ENCODE data around the gene HMCES.
"Not testable (repeated sequence)": the region's sequence is repeated elsewhere in the genome, so short reads cannot be mapped to it uniquely, and the experiment has no call there.

HMCES gene

GRCh38 chr3:129346695-129347457, 68.2 kb downstream of the HMCES start:
- ATAC-seq = peak; percentile 56
- TF ChIP-seq ZNF70 (CRISPR knock-in tag; IDR thresholded peaks at IDR 0.05) (no peak), ZC3H10 (CRISPR knock-in tag; IDR thresholded peaks at IDR 0.05) (no peak), PATZ1 (CRISPR knock-in tag; IDR thresholded peaks at IDR 0.05; ENCODE audit: borderline replicate concordance) (no peak), ZFP30 (CRISPR knock-in tag; IDR thresholded peaks at IDR 0.05) (no peak)

GRCh38 chr3:129347458-129347845, 68.8 kb downstream of the HMCES start:
- no peak for ATAC-seq
- TF ChIP-seq ISL1 (CRISPR knock-in tag; IDR thresholded peaks at IDR 0.05) (no peak), TCF4 (CRISPR knock-in tag; IDR thresholded peaks at IDR 0.05; ENCODE audit: borderline replicate concordance) (no peak), ZFP30 (CRISPR knock-in tag; IDR thresholded peaks at IDR 0.05) (no peak), ZNF565 (CRISPR knock-in tag; conservative IDR thresholded peaks at IDR 0.05; ENCODE audit: low read depth) (no peak), ARNTL (CRISPR knock-in tag; IDR thresholded peaks at IDR 0.05; ENCODE audit: borderline replicate concordance, low read depth) (no peak), SNAI2 (CRISPR knock-in tag; IDR thresholded peaks at IDR 0.05) (no peak), OSR1 (CRISPR knock-in tag; IDR thresholded peaks at IDR 0.05) (no peak), ESRRG (CRISPR knock-in tag; IDR thresholded peaks at IDR 0.05) (no peak), PPARA (CRISPR knock-in tag; IDR thresholded peaks at IDR 0.05; ENCODE audit: borderline replicate concordance) (no peak), ZNF8 (CRISPR knock-in tag; IDR thresholded peaks at IDR 0.05) (no peak), GLIS3 (CRISPR knock-in tag; IDR thresholded peaks at IDR 0.05) (no peak), BACH2 (CRISPR knock-in tag; IDR thresholded peaks at IDR 0.05; ENCODE audit: borderline replicate concordance) (no peak), POU6F1 (CRISPR knock-in tag; IDR thresholded peaks at IDR 0.05; ENCODE audit: borderline replicate concordance, low read depth) (no peak), CSRNP3 (CRISPR knock-in tag; IDR thresholded peaks at IDR 0.05) (no peak), ZNF70 (CRISPR knock-in tag; IDR thresholded peaks at IDR 0.05) (no peak)

GRCh38 chr3:129348734-129349133, 70.1 kb downstream of the HMCES start:
- TF ChIP-seq CSDC2 (CRISPR knock-in tag; IDR thresholded peaks at IDR 0.05) = no peak
- TF ChIP-seq ZFP3 (CRISPR knock-in tag; IDR thresholded peaks at IDR 0.05) = no peak
- TF ChIP-seq ESRRG (CRISPR knock-in tag; IDR thresholded peaks at IDR 0.05) = no peak
- no peak for TF ChIP-seq CSRNP3 (CRISPR knock-in tag; IDR thresholded peaks at IDR 0.05)

GRCh38 chr3:129349169-129349568, 70.5 kb downstream of the HMCES start:
- ATAC-seq = not testable (repeated sequence)

More at GRCh38 chr3:129348734-129349133, 70.1 kb downstream of the HMCES start:
- no peak for ATAC-seq

GRCh38 chr3:129349791-129350190, 71.1 kb downstream of the HMCES start:
- TF ChIP-seq SNAI2 (CRISPR knock-in tag; IDR thresholded peaks at IDR 0.05) (no peak), TCF4 (CRISPR knock-in tag; IDR thresholded peaks at IDR 0.05; ENCODE audit: borderline replicate concordance) (no peak), ISL1 (CRISPR knock-in tag; IDR thresholded peaks at IDR 0.05) (no peak), BACH2 (CRISPR knock-in tag; IDR thresholded peaks at IDR 0.05; ENCODE audit: borderline replicate concordance) (no peak), ZC3H10 (CRISPR knock-in tag; IDR thresholded peaks at IDR 0.05) (no peak), ZNF70 (CRISPR knock-in tag; IDR thresholded peaks at IDR 0.05) (no peak), TOX (CRISPR knock-in tag; IDR thresholded peaks at IDR 0.05; ENCODE audit: borderline replicate concordance) (no peak), TSHZ2 (CRISPR knock-in tag; IDR thresholded peaks at IDR 0.05) (no peak)
- ATAC-seq = no peak

All from SK-N-SH treated with all-trans-retinoic acid at 6 μM for 48 hours (cell line).